GM12892 (cell line): ENCODE data around the gene RNASE11.

Source experiments
- DNase-seq: peaks from one replicate; pipeline ENCODE4 v3.0.0; 2011; ENCODE audit not compliant: insufficient read length
- FAIRE-seq: peaks from 2 replicates; lab custom pipeline; 2011; peaks lifted over from hg19 to GRCh38; lab: Jason Lieb, UNC
- POLR2A ChIP-seq: IDR thresholded peaks from 2 replicates; pipeline ENCODE4 v1.6.1; 2011; ENCODE audit warnings: low read depth, low read length, control low read depth
- POLR2AphosphoS5 ChIP-seq: IDR thresholded peaks from 2 replicates; pipeline ENCODE4 v1.6.1; 2011; ENCODE audit warnings: low read depth, low read length, control low read depth
- TAF1 ChIP-seq: IDR thresholded peaks from 2 replicates; pipeline ENCODE4 v1.6.1; 2011; ENCODE audit warnings: low read depth, mild to moderate bottlenecking, control low read depth, low read length, borderline replicate concordance

Gene RNASE11

GRCh38 chr14:20564501-20564997 is 23.3 kb downstream of the RNASE11 start:
- DNase-seq (no peak), FAIRE-seq (no peak)
- no peak for TF ChIP-seq POLR2A
- TF ChIP-seq TAF1 = no peak
- TF ChIP-seq POLR2AphosphoS5 = no peak

- TF ChIP-seq POLR2AphosphoS5 = no peak
- no peak for TF ChIP-seq TAF1
- no peak for TF ChIP-seq POLR2A
- DNase-seq (no peak), FAIRE-seq (no peak)
These were observed 23.8 kb downstream of the RNASE11 start for GRCh38 chr14:20563971-20564370.

GRCh38 chr14:20560961-20561360 is 26.8 kb downstream of the RNASE11 start, which contains the start of gene RNASE9:
RNASE9 (minus strand) TSS chr14:20561047.
- TF ChIP-seq POLR2A (no peak), TAF1 (no peak), POLR2AphosphoS5 (no peak)
- FAIRE-seq (no peak), DNase-seq (no peak)

- no peak for DNase-seq
- no peak for FAIRE-seq
- TF ChIP-seq POLR2A (no peak), POLR2AphosphoS5 (no peak), TAF1 (no peak)
These were observed 28.3 kb downstream of the RNASE11 start for GRCh38 chr14:20559461-20559904.

- no peak for TF ChIP-seq POLR2A
- no peak for TF ChIP-seq POLR2AphosphoS5
- TF ChIP-seq TAF1 = no peak
- FAIRE-seq (no peak), DNase-seq (no peak)
These were observed 30.6 kb downstream of the RNASE11 start for GRCh38 chr14:20557212-20557542.

GRCh38 chr14:20556500-20557211 is 31.1 kb downstream of the RNASE11 start:
- DNase-seq (no peak), FAIRE-seq (no peak)

GRCh38 chr14:20555845-20556244 is 32.0 kb downstream of the RNASE11 start:
- FAIRE-seq (no peak), DNase-seq (no peak)
- TF ChIP-seq POLR2A (no peak), POLR2AphosphoS5 (no peak), TAF1 (no peak)

More at GRCh38 chr14:20556500-20557211, 31.1 kb downstream of the RNASE11 start:
- TF ChIP-seq TAF1 (no peak), POLR2AphosphoS5 (no peak), POLR2A (no peak)

- no peak for TF ChIP-seq POLR2AphosphoS5
- TF ChIP-seq TAF1 = no peak
- no peak for TF ChIP-seq POLR2A
- no peak for FAIRE-seq
- no peak for DNase-seq
These were observed 34.8 kb downstream of the RNASE11 start for GRCh38 chr14:20553024-20553423.

- FAIRE-seq = no peak
- TF ChIP-seq POLR2A = no peak
- TF ChIP-seq POLR2AphosphoS5 = no peak
- TF ChIP-seq TAF1 = no peak
- DNase-seq = no peak
These were observed 36.2 kb downstream of the RNASE11 start for GRCh38 chr14:20551606-20552005.

GRCh38 chr14:20550926-20551325 is 36.9 kb downstream of the RNASE11 start:
- FAIRE-seq = no peak
- DNase-seq = no peak
- TF ChIP-seq POLR2A (no peak), POLR2AphosphoS5 (no peak), TAF1 (no peak)

GRCh38 chr14:20548414-20549158 is 39.2 kb downstream of the RNASE11 start:
- DNase-seq (no peak), FAIRE-seq (no peak)
- TF ChIP-seq TAF1 (no peak), POLR2A (no peak), POLR2AphosphoS5 (no peak)

GRCh38 chr14:20546877-20547276 is 40.9 kb downstream of the RNASE11 start:
- no peak for DNase-seq
- FAIRE-seq = no peak
- no peak for TF ChIP-seq POLR2AphosphoS5
- TF ChIP-seq TAF1 = no peak
- no peak for TF ChIP-seq POLR2A

GRCh38 chr14:20539906-20540305 is 47.9 kb downstream of the RNASE11 start:
- TF ChIP-seq TAF1 (no peak), POLR2A (no peak), POLR2AphosphoS5 (no peak)
- no peak for DNase-seq
- FAIRE-seq = no peak
